Central memory CD8-positive, alpha-beta T cell (primary cell): ENCODE data around the gene ITGB6.

Experiments
- ATAC-seq: fragments of 150-1000 bp; cut with Tn5 transposase; replicated peaks from 2 replicates; pipeline ENCODE4 v1.10.0; 2022; ENCODE audit warnings: mild to moderate bottlenecking, moderate FRiP score, moderate number of reproducible peaks; ENCODE audit not compliant: poor library complexity, severe bottlenecking; ENCODE audit errors: extremely low read depth
- DNase-seq, 2 donors: peaks; one replicate each; pipeline ENCODE4 v3.0.0; 2021; ENCODE audit warnings: low spot score in 2 of 2
- H3K27ac Mint-ChIP-seq: one replicate; pipeline ENCODE4 v1.8.0; 2022; ENCODE audit warnings: low read depth, mild to moderate bottlenecking, moderate library complexity, mixed read lengths
- H3K27me3 Mint-ChIP-seq: one replicate; pipeline ENCODE4 v1.8.0; 2022; ENCODE audit warnings: mixed read lengths
- H3K36me3 Mint-ChIP-seq: one replicate; pipeline ENCODE4 v1.8.0; 2022; ENCODE audit warnings: mild to moderate bottlenecking, moderate library complexity, mixed read lengths; ENCODE audit not compliant: insufficient read depth
- H3K4me1 Mint-ChIP-seq: one replicate; pipeline ENCODE4 v1.8.0; 2022; ENCODE audit warnings: mixed read lengths
- H3K4me3 Mint-ChIP-seq: one replicate; pipeline ENCODE4 v1.8.0; 2022; ENCODE audit warnings: mild to moderate bottlenecking, moderate library complexity, mixed read lengths
- H3K9me3 Mint-ChIP-seq: one replicate; pipeline ENCODE4 v1.8.0; 2022; ENCODE audit warnings: mixed read lengths

The ITGB6 gene

DNA sequence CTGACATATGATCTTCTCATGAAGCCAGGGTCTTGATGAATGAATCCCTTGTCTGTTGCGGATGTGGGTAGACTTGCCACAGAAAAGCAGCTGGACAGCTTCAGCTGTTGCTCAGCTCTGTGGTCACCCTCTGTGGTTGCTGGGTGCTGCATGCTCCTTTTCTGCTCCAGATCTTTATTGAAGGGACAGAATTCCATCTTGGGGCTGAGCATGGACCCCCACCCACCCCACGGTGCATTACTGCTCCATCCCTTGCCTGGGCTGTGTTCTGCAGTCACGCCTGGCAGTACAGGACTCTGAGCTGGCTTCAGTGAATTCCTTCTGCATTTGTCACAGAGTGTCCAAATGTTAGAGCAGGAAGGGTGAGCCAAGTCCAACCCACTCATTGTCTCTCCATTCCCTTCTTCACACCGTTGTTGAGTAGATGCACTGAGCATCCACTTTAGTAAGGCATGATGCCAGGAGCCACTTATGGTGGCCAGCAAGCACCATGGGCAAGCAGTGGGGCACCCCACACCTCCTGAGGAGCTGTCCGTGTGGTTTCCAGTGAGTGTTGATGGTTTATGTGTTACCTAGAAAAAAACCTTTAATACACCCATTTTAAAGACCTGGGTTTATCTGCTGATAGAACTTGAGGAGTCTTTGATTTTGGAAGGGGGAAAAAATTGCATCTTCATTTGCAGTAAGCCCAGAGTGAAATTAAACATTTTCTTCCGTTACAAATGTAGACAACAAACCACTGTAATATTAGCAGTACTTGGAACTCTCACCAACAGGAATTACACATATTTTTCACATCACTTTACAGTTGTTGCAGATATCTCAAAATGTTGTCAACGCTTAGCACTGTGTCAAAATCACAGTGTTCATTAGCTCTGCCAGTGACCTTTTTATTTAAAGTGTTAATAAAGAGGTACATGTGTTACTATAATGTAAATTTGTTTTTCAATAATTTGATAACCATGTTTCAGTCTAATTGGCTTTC is 14.7 kb upstream of the ITGB6 start:
- Mint-ChIP-seq H3K27me3 (peaks cover 41% of the 10 kb centered on the region), H3K4me3 (no peak overlapping the region), H3K27ac (no peak overlapping the region), H3K9me3 (no peaks in the 10 kb centered on the region), H3K36me3 (peaks cover 2% of the 10 kb centered on the region), H3K4me1 (peaks cover 6% of the 10 kb centered on the region)
- no peak for ATAC-seq
- DNase-seq: no peak

GRCh38 chr2:160213511-160213910 is 13.4 kb upstream of the ITGB6 start:
- H3K27me3 Mint-ChIP-seq: peaks cover 41% of the 10 kb centered on the region
- H3K36me3 Mint-ChIP-seq: peaks cover 2% of the 10 kb centered on the region
- no peak overlapping the region for H3K27ac Mint-ChIP-seq
- H3K4me1 Mint-ChIP-seq: peaks cover 6% of the 10 kb centered on the region
- H3K4me3 Mint-ChIP-seq: no peak overlapping the region
- DNase-seq (no peak), ATAC-seq (no peak)
- H3K9me3 Mint-ChIP-seq: no peaks in the 10 kb centered on the region

GRCh38 chr2:160210599-160211138 is 10.6 kb upstream of the ITGB6 start:
- Mint-ChIP-seq H3K27ac (no peak overlapping the region), H3K36me3 (peaks cover 2% of the 10 kb centered on the region), H3K27me3 (peaks cover 24% of the 10 kb centered on the region), H3K9me3 (no peaks in the 10 kb centered on the region), H3K4me1 (peaks cover 12% of the 10 kb centered on the region), H3K4me3 (no peak overlapping the region)
- peak; percentile 35 to 51 for DNase-seq
- peak; percentile 52 for ATAC-seq

GRCh38 chr2:160209516-160209856 is 9.4 kb upstream of the ITGB6 start:
- no peak overlapping the region for H3K4me3 Mint-ChIP-seq
- H3K4me1 Mint-ChIP-seq: peaks cover 12% of the 10 kb centered on the region
- H3K27me3 Mint-ChIP-seq: peaks cover 13% of the 10 kb centered on the region
- ATAC-seq: no peak
- H3K36me3 Mint-ChIP-seq: peaks cover 2% of the 10 kb centered on the region
- no peak overlapping the region for H3K27ac Mint-ChIP-seq
- no peak for DNase-seq
- H3K9me3 Mint-ChIP-seq: no peaks in the 10 kb centered on the region

DNA sequence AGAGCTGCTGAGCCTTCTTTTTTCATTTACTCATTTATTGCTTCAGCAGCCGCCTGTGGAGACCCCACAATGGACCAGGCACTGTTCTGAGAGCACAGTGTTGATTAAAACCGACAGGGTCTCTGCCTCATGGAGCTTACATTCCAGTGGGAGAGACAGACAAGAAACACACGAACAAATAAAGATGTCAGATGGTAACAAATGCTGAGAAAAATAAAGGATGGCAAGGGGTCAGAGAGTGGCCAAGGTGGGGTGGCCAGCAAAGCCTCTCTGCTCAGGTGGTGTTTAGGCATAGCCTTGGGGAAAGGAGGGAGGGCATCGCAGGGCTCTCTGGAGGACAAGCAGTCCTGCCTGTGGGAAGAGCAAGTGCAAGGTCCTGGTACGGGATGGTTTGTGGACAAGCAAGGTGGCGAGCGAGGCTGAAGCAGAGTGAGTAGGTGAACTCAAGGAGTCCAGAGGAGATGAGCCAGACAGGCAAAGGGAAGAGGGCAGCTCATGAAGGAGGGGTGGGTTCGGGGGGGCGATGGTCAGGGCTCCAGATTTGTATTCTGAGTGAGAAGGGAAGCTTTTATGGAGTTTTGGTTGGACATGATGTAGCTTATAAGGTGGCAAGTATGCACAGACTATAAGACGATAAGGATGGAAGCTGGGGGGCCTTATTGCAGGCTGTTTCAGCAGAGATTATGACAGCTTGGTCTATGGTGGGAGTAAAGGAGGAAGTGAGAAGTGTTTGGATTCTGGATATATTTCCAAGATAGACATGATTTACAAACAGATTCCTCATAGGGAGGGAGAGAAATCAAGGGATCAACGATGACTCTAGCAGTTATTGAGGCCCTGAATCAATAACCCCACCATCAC is 8.8 kb upstream of the ITGB6 start:
- no peak overlapping the region for H3K27ac Mint-ChIP-seq
- peaks cover 12% of the 10 kb centered on the region for H3K4me1 Mint-ChIP-seq
- no peak for ATAC-seq
- no peak for DNase-seq
- peaks cover 7% of the 10 kb centered on the region for H3K27me3 Mint-ChIP-seq
- H3K36me3 Mint-ChIP-seq: peaks cover 2% of the 10 kb centered on the region
- H3K9me3 Mint-ChIP-seq: no peaks in the 10 kb centered on the region
- no peak overlapping the region for H3K4me3 Mint-ChIP-seq

GRCh38 chr2:160207804-160208654 is 8.0 kb upstream of the ITGB6 start:
- ATAC-seq (peak; percentile 24), DNase-seq (no peak)
- Mint-ChIP-seq H3K4me1 (peaks cover 12% of the 10 kb centered on the region), H3K9me3 (no peaks in the 10 kb centered on the region), H3K27ac (no peak overlapping the region), H3K27me3 (no peaks in the 10 kb centered on the region), H3K36me3 (peaks cover 2% of the 10 kb centered on the region), H3K4me3 (no peak overlapping the region)

DNA sequence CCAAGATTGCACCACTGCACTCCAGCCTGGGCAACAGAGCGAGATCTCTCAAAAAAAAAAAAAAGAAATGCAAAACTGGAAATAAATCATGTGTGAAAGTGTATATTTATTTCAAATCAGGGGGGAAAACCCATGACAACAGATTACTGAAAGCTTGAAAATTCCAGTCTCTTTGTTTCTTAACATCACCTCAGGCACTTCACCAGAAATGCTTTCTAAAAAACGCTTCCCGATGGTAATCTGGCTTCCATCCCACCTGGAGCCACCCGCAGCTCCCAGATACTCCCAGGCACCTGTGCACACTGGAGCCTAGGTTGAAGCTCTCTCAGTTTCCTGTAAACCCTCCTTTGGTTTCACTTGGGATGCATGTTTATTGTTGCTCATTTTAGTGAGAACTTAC is 7.2 kb upstream of the ITGB6 start:
- peaks cover 12% of the 10 kb centered on the region for H3K4me1 Mint-ChIP-seq
- no peak for DNase-seq
- H3K27me3 Mint-ChIP-seq: no peaks in the 10 kb centered on the region
- H3K4me3 Mint-ChIP-seq: no peak overlapping the region
- no peak for ATAC-seq
- no peaks in the 10 kb centered on the region for H3K9me3 Mint-ChIP-seq
- no peak overlapping the region for H3K27ac Mint-ChIP-seq
- H3K36me3 Mint-ChIP-seq: peaks cover 2% of the 10 kb centered on the region

DNA sequence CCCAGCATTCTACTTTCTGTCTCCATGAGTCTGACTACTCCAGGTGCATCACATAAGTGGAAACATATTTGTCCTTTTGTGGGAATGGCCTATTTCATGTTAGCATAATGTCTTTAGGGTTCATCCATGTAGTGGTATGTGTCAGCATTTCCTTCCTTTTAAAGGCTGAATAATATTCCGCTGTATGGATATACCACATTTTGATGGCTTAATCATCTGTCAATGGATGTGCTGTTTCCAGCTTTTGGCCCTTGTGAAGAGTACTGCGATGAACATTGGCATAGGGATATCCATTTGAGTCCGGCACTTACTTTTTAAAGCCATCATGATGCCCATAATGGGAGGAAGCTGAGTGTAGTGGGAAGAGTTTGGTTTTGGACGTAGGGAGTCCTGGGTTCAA is 6.4 kb upstream of the ITGB6 start:
- H3K4me3 Mint-ChIP-seq: no peak overlapping the region
- no peaks in the 10 kb centered on the region for H3K27me3 Mint-ChIP-seq
- no peaks in the 10 kb centered on the region for H3K9me3 Mint-ChIP-seq
- H3K27ac Mint-ChIP-seq: no peak overlapping the region
- peaks cover 2% of the 10 kb centered on the region for H3K36me3 Mint-ChIP-seq
- peaks cover 12% of the 10 kb centered on the region for H3K4me1 Mint-ChIP-seq
- DNase-seq (no peak), ATAC-seq (no peak)

GRCh38 chr2:160205505-160205904 is 5.4 kb upstream of the ITGB6 start:
- DNase-seq (no peak), ATAC-seq (no peak)
- Mint-ChIP-seq H3K4me3 (no peak overlapping the region), H3K9me3 (no peaks in the 10 kb centered on the region), H3K27me3 (no peaks in the 10 kb centered on the region), H3K27ac (no peak overlapping the region), H3K36me3 (peaks cover 2% of the 10 kb centered on the region), H3K4me1 (peaks cover 7% of the 10 kb centered on the region)

DNA sequence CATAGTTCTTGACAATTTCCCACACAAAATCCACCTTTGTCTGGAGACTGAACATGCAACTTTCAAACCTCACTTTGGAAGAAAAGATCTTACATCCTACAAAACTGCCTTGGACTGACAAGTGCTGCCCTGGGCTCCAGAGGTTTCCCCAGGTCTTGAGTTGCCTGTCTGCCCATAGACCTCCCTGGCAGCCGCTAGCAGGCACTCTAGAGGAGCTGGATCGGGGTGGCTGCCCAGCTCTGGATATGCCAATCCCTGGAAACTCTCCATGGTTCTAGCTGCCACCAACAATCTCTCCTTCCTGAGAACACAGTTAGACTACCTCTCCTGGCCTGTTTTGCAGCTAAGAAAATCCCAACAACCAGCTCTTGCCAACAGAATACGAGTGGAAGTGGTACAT is 3.4 kb upstream of the ITGB6 start:
- Mint-ChIP-seq H3K9me3 (no peaks in the 10 kb centered on the region), H3K27ac (no peak overlapping the region), H3K36me3 (no peaks in the 10 kb centered on the region), H3K4me1 (peaks cover 6% of the 10 kb centered on the region), H3K4me3 (no peak overlapping the region), H3K27me3 (no peaks in the 10 kb centered on the region)
- DNase-seq (no peak), ATAC-seq (no peak)

DNA sequence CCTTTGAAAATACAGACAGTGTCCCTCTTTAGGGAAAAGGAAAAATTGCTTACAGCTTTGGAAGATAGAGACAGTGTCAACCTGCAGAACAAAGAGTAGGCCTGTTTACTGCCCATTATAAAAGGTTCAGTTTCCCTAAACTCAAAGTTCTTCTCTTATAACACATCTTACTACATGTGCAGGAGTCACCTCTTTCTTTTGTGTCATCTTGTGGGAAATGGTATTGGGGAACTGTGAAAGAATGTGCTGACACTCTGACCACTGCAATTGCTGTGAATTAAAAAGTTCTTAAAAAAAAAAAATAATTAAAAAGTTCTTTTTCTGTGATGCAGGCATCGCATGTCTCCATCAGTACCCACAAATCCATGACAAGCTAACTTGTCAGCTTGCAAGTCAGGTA is 2.9 kb upstream of the ITGB6 start:
- Mint-ChIP-seq H3K27me3 (no peaks in the 10 kb centered on the region), H3K27ac (no peak overlapping the region), H3K4me3 (no peak overlapping the region), H3K9me3 (no peaks in the 10 kb centered on the region), H3K36me3 (peaks cover 1% of the 10 kb centered on the region), H3K4me1 (peaks cover 4% of the 10 kb centered on the region)
- no peak for ATAC-seq
- DNase-seq: no peak
